Suppressor macrophage treated with lipopolysaccharide for 1 hour (primary cell): ENCODE results near the gene COIL.
"Not testable (repeated sequence)": the region's sequence is repeated elsewhere in the genome, so short reads cannot be mapped to it uniquely, and the experiment has no call there.

ENCODE experiments used
- DNase-seq, 3 donors: peaks; one replicate each; pipeline ENCODE4 v3.0.0-alpha.2; 2020 to 2022

The COIL gene

GRCh38 chr17:56960596-56961538 is at the start of gene COIL:
Gene COIL (minus strand): TSS chr17:56961050. CDS start chr17:56961019, 31 bp downstream.
- DNase-seq = peak; percentile 94 to 98 (median 96)

DNA sequence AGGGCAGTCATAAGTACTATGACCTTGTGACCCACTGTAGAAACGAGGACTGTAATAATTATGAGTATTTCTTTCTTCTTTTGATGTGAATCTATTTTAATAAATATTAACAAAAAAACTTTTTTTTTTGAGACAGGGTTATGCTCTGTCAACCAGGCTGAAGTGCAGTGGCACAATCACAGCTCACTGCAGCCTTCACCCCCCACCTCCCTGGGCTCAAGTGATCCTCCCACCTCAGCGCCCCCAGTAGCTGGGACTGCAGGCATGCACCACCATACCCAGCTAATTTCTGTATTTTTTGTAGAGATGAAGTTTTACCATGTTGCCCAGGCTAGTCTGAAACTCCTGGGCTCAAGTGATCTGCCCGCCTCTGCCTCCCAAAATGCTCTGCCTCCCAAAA is 49.6 kb upstream of the COIL start:
- no peak for DNase-seq

GRCh38 chr17:57009737-57010445 is 49.0 kb upstream of the COIL start:
- DNase-seq = peak; percentile 65 to 67 (median 66)

DNA sequence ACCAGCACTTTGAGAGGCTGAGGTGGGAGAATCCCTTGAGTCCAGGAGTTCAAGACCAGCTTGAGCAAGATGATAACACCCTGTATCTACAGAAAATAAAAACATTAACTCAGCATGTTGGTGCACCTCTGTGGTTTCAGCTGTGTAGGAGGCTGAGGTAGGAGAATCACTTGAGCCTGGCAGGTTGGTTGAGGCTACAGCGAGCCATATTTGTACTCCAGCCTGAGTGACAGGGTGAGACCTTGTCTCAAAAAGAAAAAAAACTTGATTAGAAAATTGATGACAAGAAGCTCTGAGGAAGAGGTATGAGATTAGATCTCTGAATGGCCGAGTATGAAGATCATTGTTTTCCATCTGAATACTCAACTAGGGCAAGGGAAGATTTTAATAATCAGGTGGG is 48.1 kb upstream of the COIL start:
- DNase-seq = no peak

DNA sequence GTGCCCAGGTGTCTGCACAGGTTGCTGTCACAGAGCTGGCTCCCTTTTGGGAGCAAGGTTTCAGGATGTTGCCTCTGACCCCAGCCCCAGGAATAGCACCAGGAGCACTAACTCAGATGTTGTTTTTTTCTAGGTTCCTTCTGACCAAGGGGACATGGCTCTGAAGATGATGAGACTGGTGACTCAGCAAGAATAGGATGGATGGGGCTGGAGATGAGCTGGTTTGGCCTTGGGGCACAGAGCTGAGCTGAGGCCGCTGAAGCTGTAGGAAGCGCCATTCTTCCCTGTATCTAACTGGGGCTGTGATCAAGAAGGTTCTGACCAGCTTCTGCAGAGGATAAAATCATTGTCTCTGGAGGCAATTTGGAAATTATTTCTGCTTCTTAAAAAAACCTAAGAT is 45.2 kb upstream of the COIL start:
- DNase-seq = no peak

DNA sequence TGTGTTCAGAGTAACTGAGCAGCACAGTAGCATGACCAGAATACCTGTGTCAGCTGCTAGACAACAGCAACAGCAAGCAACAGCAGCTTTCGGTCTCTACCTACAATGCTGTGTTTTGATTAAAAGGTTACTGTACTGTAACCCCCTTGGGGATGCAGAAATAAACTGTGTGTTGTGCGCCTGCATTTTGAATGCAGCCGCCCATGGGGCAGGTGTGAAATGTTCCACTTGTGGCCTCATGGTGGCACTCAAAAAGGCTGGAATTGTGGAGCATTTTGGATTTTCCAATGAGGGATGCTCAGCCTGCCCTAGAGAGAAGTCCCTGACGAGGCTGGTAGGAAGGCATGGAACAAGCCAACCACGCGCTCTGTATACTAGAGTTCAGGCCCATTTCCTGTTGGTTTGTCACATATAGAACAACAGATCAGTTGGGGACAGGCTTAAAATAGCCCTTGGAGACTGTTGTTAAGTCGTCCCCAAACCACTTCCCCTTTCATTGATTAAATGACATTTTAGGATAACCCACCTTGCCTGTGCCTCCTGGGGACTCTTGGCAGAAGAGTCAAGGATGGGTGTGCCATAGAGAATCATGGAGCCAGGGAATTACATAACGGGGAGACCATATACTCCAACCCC is 44.2 kb upstream of the COIL start:
- peak; percentile 33 to 46 (median 42) for DNase-seq

GRCh38 chr17:57002904-57003303 is 42.1 kb upstream of the COIL start:
- no peak for DNase-seq

GRCh38 chr17:57001541-57001940 is 40.7 kb upstream of the COIL start:
- DNase-seq = no peak

DNA sequence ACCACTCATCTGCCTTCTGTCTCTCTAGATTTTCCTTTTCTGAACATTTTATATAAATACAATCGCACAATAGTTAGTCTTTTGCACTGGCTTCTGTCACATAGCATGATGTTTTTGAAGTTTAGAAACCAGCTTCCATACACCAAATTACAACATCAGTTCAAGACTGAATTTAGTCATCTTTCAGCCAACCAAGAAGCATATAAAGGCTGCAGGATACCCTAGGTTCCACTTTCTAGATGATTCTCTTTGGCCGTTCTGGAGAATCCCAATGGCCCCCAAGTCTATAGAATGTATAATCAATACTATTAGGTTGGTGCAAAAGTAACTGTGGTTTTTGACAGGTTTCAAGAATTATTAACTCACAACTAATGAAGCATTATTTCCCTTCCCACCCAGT is 36.5 kb upstream of the COIL start:
- DNase-seq = no peak

DNA sequence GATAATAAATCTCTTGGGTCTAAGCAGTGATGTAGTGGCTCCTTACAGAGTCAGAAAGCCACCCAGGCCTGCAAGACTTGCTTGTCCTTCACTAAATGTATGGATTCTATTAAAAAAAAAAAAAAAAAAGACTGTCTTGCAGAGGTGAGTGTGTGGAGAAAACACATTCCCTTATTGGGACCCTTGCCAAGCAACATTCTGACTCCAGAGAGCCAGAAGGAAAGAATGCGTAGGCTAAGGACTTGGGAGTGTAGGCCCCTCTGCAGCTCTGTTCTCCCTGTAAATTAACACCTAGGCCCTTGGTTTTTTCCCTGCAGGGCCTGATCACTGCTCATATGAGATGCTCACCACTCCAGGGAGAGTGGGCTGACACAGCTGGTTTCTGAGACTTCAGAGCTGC is 34.9 kb upstream of the COIL start:
- DNase-seq = no peak

GRCh38 chr17:56994009-56994792 is 33.4 kb upstream of the COIL start:
- DNase-seq = no peak

GRCh38 chr17:56992364-56992763 is 31.5 kb upstream of the COIL start:
- no peak for DNase-seq

- no peak for DNase-seq
Observed at GRCh38 chr17:56988901-56989572, 28.2 kb upstream of the COIL start.

GRCh38 chr17:56987283-56987834 is 26.5 kb upstream of the COIL start:
- no peak for DNase-seq

- DNase-seq = peak; percentile 46 to 53 (median 48)
Observed at GRCh38 chr17:56985371-56986162, 24.7 kb upstream of the COIL start.

- peak; percentile 17 to 33 (median 21) for DNase-seq
Observed at GRCh38 chr17:56983366-56983765, 22.5 kb upstream of the COIL start.

GRCh38 chr17:56982312-56982711 is 21.5 kb upstream of the COIL start:
- DNase-seq = no peak

DNA sequence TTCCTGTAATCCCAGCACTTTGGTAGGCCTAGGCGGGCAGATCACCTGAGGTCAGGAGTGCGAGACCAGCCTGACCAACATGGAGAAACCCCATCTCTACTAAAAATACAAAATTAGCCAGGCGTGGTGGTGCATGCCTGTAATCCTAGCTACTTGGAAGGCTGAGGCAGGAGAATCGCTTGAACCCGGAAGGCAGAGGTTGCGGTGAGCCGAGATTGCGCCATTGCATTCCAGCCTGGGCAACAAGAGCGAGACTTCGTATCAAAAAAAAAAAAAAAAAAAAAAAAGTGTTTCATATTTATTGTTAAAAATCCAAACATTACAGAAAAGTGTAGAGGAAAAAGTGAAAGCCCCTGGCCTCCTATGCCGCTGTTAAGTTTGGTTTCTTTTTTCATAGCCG is 19.7 kb upstream of the COIL start:
- DNase-seq = not testable (repeated sequence)

DNA sequence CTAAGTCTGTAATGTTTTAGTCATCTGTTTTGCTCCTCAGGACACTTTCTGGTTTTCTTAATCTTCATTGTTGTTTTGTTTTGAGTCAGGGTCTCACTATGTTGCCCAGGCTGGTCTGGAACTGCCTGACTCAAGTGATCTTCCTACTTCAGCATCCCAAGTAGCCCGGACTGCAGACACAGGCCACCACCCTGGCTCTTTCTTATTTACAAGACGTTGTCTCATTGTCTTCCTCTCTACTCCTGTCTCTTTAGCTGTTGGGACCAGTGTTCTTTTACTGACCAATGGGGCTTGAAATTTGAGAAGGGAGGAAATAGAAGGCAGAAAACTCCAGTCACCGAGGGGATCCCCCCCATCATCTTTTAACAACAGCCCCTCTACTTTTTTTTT is 18.2 kb upstream of the COIL start:
- DNase-seq = peak in 1 of 3 donors; percentile 15

- peak; percentile 44 to 68 (median 47) for DNase-seq
Observed at GRCh38 chr17:56978441-56979090, 17.7 kb upstream of the COIL start.
